ES-I3 (cell line): ENCODE data around the gene PRR5L.

ENCODE experiments used
- H3K36me3 ChIP-seq: 2 replicates; pipeline ENCODE4 v1.6.1; 2013; ENCODE audit warnings: mild to moderate bottlenecking, low read length, control low read depth, moderate library complexity; ENCODE audit not compliant: insufficient read depth
- H3K4me1 ChIP-seq: 2 replicates; pipeline ENCODE4 v1.6.1; 2013; ENCODE audit warnings: mild to moderate bottlenecking, control low read depth, low read length; ENCODE audit not compliant: insufficient read depth
- H3K9ac ChIP-seq: 2 replicates; pipeline ENCODE4 v1.6.1; 2013; ENCODE audit warnings: low read depth, mild to moderate bottlenecking, low read length, moderate library complexity
- H3K9me3 ChIP-seq: 2 replicates; pipeline ENCODE4 v1.6.1; 2013; ENCODE audit warnings: mild to moderate bottlenecking, low read length, moderate library complexity; ENCODE audit not compliant: control insufficient read depth, insufficient read depth

PRR5L gene

DNA sequence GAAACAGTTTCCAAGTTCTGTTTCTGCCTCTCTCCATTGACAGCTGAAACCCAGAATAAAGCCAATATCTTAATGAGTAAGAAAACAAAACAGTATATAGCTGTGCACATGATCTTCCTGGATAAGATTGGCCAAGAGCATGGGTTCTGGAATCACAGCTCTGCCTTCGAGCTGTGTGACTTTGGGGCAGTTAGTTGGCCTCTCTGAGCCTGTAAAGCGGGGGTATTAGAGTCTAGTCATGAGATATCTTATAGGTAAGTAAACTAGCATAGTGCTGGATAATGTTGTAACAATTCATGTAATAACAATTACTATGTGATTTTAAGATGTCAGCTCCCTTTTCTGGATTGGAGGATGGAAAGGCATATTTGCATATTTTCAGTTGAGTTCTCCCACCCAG lies 140.5 kb downstream of the PRR5L start:
- no peaks in the 10 kb centered on the region for H3K4me1 ChIP-seq
- no peaks in the 10 kb centered on the region for H3K36me3 ChIP-seq
- H3K9ac ChIP-seq, result no peak overlapping the region
- no peaks in the 10 kb centered on the region for H3K9me3 ChIP-seq

DNA sequence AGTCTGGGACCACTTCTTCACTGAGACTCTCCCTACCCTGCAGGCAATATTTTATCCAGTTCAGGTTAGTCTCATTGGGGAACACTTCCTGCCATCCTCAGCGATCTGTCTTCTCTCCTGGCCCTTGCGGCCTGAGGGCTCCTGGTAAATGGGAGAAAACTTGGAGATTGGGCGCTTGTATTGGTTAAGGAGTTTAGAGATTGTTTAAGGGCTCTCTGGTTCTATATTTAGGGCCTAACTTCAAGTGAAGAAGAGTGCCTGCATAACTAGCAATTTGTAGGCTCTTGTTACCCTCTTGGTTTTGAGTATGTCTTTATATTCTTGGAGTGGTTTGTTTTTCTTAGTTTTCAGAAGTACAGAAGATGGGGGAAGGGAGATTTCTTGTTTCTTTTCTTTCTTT lies 141.3 kb downstream of the PRR5L start:
- Histone ChIP-seq H3K9me3 (no peaks in the 10 kb centered on the region), H3K4me1 (no peaks in the 10 kb centered on the region), H3K36me3 (no peaks in the 10 kb centered on the region), H3K9ac (no peak overlapping the region)

DNA sequence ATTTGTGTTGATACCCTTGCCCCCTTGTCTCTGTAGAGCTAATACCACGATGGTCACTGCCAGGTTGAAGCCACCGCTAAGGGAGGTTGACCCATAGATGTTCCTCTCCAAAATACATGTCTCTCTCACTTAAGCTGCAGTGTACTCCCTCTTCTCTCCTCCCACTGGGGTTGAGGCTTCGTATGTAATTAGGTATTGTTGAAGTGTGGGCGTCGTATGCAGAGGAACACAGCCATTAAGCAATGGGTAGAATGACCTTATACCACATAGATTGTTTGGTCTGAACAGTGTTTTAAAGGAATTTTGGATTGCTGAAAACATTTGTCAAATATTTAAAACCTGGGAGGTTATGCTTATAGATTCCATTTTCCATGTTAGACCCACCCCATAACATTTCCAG lies 142.0 kb downstream of the PRR5L start:
- Histone ChIP-seq H3K4me1 (no peaks in the 10 kb centered on the region), H3K9ac (no peak overlapping the region), H3K36me3 (no peaks in the 10 kb centered on the region), H3K9me3 (no peaks in the 10 kb centered on the region)

DNA sequence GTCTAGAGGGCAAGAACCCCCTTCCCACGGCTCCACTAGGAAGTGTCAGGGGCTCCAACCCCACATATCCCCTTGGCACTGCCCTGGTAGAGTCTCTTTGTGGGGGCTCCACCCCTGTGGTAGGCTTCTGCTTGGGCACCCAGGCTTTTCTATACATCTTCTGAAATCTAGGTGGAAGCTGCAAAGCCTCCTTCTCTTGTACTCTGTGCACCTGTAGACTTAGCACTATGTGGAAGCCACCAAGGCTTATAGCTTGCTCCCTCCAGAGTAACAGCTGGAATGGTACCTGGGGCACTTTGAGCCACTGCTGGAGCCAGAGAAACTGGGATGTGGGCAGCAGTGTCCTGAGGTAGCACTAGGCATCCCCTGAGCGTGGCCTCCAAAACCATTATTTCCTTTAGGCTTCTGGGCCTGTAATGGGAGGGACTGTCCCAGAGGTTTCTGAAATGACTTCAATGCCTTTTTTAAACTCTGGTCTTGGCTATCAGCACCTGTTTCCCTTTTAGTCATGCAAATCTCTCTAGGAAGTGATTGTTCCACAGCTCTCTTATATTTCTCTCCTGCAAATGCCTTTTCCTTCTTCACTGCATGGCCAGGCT lies 145.6 kb downstream of the PRR5L start:
- H3K9me3 ChIP-seq, result no peaks in the 10 kb centered on the region
- H3K9ac ChIP-seq, result no peak overlapping the region
- H3K36me3 ChIP-seq, result no peaks in the 10 kb centered on the region
- H3K4me1 ChIP-seq, result no peaks in the 10 kb centered on the region

DNA sequence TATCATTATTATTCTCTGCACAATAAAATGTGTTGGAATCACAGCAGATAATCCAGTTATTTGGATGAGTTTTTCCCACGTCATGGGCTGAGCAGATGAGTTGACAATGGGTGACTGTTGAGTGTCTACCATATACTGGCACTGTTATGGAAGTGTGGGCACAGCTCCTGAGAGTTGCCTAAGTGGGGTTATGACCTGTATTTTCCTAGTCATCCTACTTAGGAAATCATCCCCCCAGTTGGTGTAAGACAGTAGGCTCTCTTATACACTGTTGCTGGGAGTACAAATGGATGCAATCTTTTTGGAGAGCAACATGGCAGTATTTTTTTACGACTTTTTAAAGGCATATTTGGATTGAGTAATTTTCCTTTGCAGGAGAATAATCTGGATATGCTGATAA lies 147.6 kb downstream of the PRR5L start:
- Histone ChIP-seq H3K9me3 (no peaks in the 10 kb centered on the region), H3K4me1 (no peaks in the 10 kb centered on the region), H3K36me3 (no peaks in the 10 kb centered on the region), H3K9ac (no peak overlapping the region)

DNA sequence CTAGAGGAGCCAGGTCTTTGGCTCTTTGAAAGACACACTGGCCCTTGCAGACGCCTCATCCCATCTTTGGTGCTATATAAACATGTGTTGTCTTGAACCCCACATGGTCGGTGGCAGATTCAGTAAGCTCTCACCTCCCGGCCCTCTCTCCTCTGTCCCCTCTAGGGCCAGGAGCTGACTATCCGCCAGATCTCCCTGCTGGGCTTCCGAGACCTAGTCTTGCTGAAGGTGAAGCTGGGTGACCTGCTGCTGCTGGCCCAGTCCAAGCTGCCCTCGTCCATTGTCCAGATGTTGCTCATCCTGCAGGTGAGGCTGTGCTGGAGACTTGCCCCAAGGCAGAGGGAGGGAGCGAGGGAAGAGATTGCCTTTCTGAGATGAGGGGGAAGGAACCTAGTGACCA lies 150.0 kb downstream of the PRR5L start:
- Histone ChIP-seq H3K4me1 (no peaks in the 10 kb centered on the region), H3K36me3 (no peaks in the 10 kb centered on the region; the same call in 1 of the 2 replicates)

DNA sequence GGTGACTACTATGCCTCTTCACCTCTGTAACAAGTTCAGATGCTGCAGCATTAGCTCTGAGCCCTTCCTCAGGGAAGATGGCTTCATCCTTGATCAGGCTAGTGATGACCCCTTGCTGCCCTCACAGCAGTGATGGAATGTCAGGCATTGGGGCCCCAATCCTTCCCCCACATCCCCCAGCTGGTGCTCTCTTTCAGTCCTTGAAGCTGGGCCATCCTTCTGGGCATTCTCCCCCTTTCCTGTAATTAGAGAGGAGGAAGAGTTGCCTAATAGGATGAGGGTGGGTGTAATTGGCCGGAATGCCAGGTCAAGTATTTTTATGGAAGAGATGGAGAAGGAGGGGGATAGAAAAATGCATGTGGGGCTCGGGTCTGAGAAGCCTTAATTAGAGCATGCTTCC lies 151.4 kb downstream of the PRR5L start:
- Histone ChIP-seq H3K36me3 (no peaks in the 10 kb centered on the region; the same call in none of the 2 replicates), H3K9ac (no peak overlapping the region), H3K9me3 (no peaks in the 10 kb centered on the region), H3K4me1 (no peaks in the 10 kb centered on the region)

More for the DNA sequence above, 150.0 kb downstream of the PRR5L start:
- Histone ChIP-seq H3K9ac (no peak overlapping the region), H3K9me3 (no peaks in the 10 kb centered on the region)

DNA sequence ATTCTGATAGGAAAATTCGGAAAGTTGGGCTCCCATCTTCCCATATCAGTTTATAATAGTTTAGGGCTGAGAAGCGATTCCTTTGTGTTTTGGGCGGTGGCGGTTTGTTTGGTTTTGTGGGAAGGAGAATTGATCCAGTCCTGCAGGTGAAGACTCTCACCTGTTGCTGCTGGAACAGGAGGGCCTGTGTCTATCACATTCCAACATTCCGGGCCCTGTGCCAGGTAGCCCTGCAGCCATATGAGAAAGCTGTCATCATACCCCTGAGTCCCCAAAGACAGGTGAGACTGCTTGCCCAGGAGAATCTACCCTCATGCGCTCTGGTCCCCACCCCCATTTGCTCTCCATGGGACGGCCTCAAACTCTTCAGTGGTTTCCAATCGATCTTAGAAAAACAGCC lies 151.9 kb downstream of the PRR5L start:
- Histone ChIP-seq H3K9ac (no peak overlapping the region), H3K4me1 (no peaks in the 10 kb centered on the region), H3K36me3 (no peaks in the 10 kb centered on the region; the same call in none of the 2 replicates), H3K9me3 (no peaks in the 10 kb centered on the region)

DNA sequence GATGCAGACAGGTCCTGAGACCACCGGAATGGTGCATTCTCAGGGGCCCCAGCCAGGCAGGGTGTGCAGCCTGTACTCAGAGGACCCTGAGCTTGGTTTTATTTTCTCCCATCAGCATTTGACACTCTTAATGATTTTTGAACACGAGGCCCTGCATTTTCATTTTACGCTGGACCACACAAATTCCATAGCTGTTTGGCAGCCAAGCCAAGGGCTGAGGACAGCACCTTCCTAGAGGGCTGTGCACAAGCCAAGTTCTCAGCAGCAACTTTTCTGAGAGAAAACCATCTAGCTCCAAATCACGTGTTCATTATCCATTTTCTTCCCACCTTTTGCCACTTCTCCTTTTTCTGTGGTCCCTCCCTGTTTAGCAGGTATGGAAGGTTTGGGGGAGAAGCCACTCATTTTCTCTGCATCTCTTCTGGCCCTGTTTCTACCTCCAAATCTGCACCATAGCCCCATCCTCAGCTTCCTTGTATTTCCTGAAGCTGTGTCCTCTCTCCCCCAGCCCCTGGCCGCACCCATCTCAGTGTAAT lies 153.5 kb downstream of the PRR5L start:
- no peaks in the 10 kb centered on the region; the same call in none of the 2 replicates for H3K36me3 ChIP-seq
- no peaks in the 10 kb centered on the region for H3K9me3 ChIP-seq
- H3K9ac ChIP-seq, result no peak overlapping the region
- H3K4me1 ChIP-seq, result peaks cover 7% of the 10 kb centered on the region; the same call in 1 of the 2 replicates

DNA sequence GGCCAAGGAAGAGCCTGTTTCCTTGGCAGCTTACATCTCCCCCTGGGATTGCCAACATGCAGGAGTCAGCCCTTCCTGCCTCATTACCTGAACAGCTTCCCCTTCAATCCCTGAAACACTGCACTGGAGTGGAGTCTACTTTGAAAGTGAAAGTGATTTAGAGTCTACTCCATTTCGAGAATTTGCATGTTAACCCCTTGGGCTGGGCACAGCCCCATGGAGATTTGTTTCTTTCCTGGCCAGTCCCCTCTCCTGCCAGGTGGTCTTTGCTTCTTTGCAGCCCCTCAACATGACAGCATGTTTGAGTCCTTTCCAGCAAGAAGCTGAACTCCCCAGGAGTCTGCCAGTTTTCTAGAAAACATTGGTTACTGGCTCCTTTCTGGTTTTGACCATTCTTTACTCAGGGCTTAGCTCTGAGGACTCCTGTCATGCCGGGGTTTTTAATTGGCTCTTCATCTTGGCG lies 154.1 kb downstream of the PRR5L start:
- H3K9ac ChIP-seq, result no peak overlapping the region
- H3K4me1 ChIP-seq, result peaks cover 9% of the 10 kb centered on the region
- H3K36me3 ChIP-seq, result no peaks in the 10 kb centered on the region; the same call in none of the 2 replicates
- H3K9me3 ChIP-seq, result no peaks in the 10 kb centered on the region

DNA sequence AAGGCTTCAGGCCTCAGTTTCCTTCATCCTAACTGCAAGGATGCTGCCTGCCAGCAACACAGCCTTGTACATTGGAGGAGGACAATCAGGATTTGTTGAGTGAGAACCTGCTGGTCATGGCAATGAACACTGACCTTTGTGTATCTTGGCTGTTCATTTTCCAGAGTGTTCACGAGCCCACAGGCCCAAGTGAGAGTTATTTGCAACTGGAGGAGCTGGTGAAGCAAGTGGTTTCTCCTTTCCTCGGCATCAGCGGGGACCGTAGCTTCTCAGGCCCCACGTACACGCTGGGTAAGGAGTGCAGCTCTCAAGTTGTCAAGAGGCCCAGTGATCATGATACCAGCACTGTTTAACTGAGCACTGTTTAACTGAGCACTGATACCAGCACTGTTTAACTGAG lies 155.0 kb downstream of the PRR5L start:
- Histone ChIP-seq H3K4me1 (peaks cover 17% of the 10 kb centered on the region), H3K36me3 (no peaks in the 10 kb centered on the region; the same call in none of the 2 replicates), H3K9ac (no peak overlapping the region), H3K9me3 (no peaks in the 10 kb centered on the region)

DNA sequence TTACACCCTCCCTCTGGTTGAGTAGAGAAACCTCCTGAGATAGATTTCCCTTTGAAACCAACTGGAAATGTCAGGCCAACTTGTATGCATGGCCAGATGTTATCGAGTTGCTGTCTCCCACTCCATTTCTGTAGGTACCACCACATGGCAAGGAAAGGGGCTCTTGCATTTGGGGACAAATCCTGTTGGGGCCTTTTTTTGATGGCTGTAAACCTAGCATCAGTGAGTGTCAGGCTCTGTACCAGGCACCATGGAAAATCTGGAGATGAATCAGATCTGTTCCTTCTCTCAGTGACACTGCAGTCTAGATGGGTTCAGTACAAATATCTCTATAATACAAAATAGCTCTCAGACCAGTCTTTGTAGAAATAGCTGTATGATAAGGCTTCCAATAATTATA lies 155.6 kb downstream of the PRR5L start:
- Histone ChIP-seq H3K9ac (no peak overlapping the region), H3K4me1 (peaks cover 19% of the 10 kb centered on the region), H3K9me3 (no peaks in the 10 kb centered on the region), H3K36me3 (no peaks in the 10 kb centered on the region; the same call in none of the 2 replicates)

DNA sequence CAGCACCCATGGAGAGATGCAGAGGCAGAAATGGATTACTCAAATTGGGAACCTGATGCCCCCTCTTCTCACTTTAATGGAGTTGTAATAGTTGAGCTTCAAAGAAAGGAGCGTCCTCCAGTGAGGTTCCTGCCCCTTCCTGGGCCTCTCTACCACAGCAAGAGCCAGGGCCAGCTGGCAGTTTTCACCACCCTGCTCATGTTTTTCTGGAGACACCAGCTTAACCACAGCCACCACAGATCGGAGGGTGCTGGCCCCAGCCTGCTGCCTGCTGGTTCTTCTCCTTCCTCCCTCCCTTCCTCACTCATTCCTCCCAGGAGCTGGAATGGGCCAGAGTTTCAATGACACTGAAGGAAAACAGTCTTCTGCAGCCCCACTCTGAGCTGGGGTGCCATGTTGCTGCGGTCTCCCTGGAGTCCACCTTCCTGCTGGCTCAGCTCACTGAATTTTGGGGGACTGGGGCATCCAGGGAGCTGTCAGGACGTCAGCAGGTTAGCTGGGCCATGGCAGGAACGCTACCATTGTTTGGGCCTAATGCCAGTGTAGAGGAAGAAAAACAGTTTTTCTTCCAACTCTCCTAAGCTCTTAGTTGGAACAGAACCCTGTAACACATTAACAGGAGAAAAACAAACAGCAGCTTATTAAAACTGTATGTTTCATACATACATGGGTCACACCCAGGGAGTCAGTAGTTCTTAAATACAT lies 156.3 kb downstream of the PRR5L start:
- Histone ChIP-seq H3K4me1 (peaks cover 19% of the 10 kb centered on the region), H3K9me3 (no peaks in the 10 kb centered on the region), H3K36me3 (no peaks in the 10 kb centered on the region; the same call in none of the 2 replicates), H3K9ac (no peak overlapping the region)

DNA sequence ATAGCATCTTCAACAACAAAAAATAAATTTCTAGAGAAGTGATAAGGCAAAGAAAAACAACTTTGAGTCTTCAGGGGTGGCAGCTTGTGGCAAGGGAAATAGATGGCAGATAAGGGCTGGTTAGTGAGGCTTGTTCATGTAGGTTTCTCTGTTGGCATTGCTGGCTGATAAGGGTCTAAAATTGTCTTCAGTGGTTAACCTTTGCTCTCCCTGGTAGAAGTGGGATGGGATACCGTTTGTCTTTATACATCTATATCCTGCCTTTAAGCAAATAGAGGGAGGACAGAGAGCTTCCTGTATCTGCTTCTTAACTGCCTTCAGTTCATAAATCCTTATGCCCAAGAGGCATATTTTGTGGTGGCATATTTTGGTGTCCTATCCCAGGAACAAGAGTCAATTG lies 156.9 kb downstream of the PRR5L start:
- H3K9ac ChIP-seq, result no peak overlapping the region
- H3K9me3 ChIP-seq, result no peaks in the 10 kb centered on the region
- no peaks in the 10 kb centered on the region; the same call in none of the 2 replicates for H3K36me3 ChIP-seq
- H3K4me1 ChIP-seq, result peaks cover 19% of the 10 kb centered on the region

DNA sequence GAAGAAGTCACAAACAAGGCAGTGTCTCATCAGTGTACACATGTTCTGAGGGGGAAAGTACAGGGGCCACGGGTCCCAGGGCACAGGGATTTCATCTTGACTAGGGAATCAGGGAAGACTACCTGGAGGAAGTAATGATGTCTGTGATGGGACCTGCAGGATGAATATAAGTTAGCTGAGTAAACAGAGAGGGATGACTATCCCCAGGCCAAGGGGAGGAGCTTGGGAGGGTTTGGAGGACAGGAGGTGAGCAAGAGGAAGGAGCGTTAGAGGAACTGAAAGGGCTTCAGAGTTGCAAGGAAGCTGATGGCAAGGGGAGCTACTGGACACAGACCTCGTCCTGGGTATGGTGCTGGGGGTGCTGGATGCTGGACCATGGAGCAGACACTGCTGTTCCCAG lies 157.6 kb downstream of the PRR5L start:
- H3K9ac ChIP-seq, result no peak overlapping the region
- no peaks in the 10 kb centered on the region for H3K9me3 ChIP-seq
- H3K36me3 ChIP-seq, result no peaks in the 10 kb centered on the region; the same call in none of the 2 replicates
- peaks cover 19% of the 10 kb centered on the region for H3K4me1 ChIP-seq
